ENCODE data around the gene ARID3B.

ARID3B gene

GRCh38 chr15:74643665-74644204 lies 102.7 kb downstream of the ARID3B start:
- Histone ChIP-seq H3K27me3 (ENCODE audit: insufficient read depth, low read length, poor library complexity) (no peaks in the 10 kb centered on the region), H3K4me3 (ENCODE audit: low read depth in 1 of 2, low read length in 2 of 2) (no peak overlapping the region), H3K27ac (ENCODE audit: low read length) (no peak overlapping the region), H3K79me2 (ENCODE audit: insufficient read depth, low read length) (peaks cover 15% of the 10 kb centered on the region), H3K9me3 (ENCODE audit: insufficient read depth, low read length, severe bottlenecking) (no peaks in the 10 kb centered on the region), H3K4me2 (ENCODE audit: insufficient read depth, low read length) (no peak overlapping the region), H3K4me1 (ENCODE audit: insufficient read depth, low read length) (no peaks in the 10 kb centered on the region), H4K20me1 (ENCODE audit: insufficient read depth, low read length) (peaks cover 6% of the 10 kb centered on the region; the same call in 1 of the 2 replicates), H3K9ac (ENCODE audit: low read depth, low read length) (no peak overlapping the region), H2AFZ (ENCODE audit: low read depth, low read length) (no peak overlapping the region), H3K36me3 (ENCODE audit: insufficient read depth, low read length) (peaks cover 44% of the 10 kb centered on the region)
- no peak for DNase-seq
- TF ChIP-seq CTCF (IDR thresholded peaks at IDR 0.05; ENCODE audit: borderline replicate concordance, extremely low read depth, low read length, poor library complexity, severe bottlenecking) (no peak), EZH2 (IDR thresholded peaks at IDR 0.05; ENCODE audit: borderline replicate concordance, low read depth, low read length, severe bottlenecking) (no peak)
- no peak for ATAC-seq (ENCODE audit: insufficient read depth, low read depth)

GRCh38 chr15:74646480-74646879 lies 105.5 kb downstream of the ARID3B start:
- Histone ChIP-seq H3K27me3 (ENCODE audit: insufficient read depth, low read length, poor library complexity) (no peaks in the 10 kb centered on the region), H3K4me3 (ENCODE audit: low read depth in 1 of 2, low read length in 2 of 2) (no peak overlapping the region), H3K4me1 (ENCODE audit: insufficient read depth, low read length) (no peaks in the 10 kb centered on the region), H3K27ac (ENCODE audit: low read length) (no peak overlapping the region), H2AFZ (ENCODE audit: low read depth, low read length) (no peak overlapping the region), H3K79me2 (ENCODE audit: insufficient read depth, low read length) (peaks cover 14% of the 10 kb centered on the region), H3K36me3 (ENCODE audit: insufficient read depth, low read length) (peaks cover 35% of the 10 kb centered on the region), H4K20me1 (ENCODE audit: insufficient read depth, low read length) (peaks cover 6% of the 10 kb centered on the region; the same call in 1 of the 2 replicates), H3K9ac (ENCODE audit: low read depth, low read length) (no peak overlapping the region), H3K4me2 (ENCODE audit: insufficient read depth, low read length) (no peak overlapping the region), H3K9me3 (ENCODE audit: insufficient read depth, low read length, severe bottlenecking) (no peaks in the 10 kb centered on the region)
- TF ChIP-seq EZH2 (IDR thresholded peaks at IDR 0.05; ENCODE audit: borderline replicate concordance, low read depth, low read length, severe bottlenecking): no peak
- no peak for TF ChIP-seq CTCF (IDR thresholded peaks at IDR 0.05; ENCODE audit: borderline replicate concordance, extremely low read depth, low read length, poor library complexity, severe bottlenecking)
- ATAC-seq (ENCODE audit: insufficient read depth, low read depth): no peak
- DNase-seq: no peak

Data from DND-41 (cell line).